Spleen (tissue), 11 donors: Measurements from ENCODE around the gene CGB1. TPM values are rescaled to one million over a fixed set of nuclear protein-coding genes. Genes with fewer than 3 reads are reported as not detected.

Experiments used
- DNase-seq: peaks from one replicate; pipeline ENCODE4 v3.0.0-alpha.2; 2020
- H3K27ac ChIP-seq, 8 donors: fragments of 200-600 bp; sonication (generic) in 7 of 8; 1 replicate in 4 of 8; 2 replicates in 4 of 8; pipeline versions ENCODE4 v1.5.0 to v1.8.0; 2016 to 2021; ENCODE audit warnings: inconsistent platforms in 4 of 8, mild to moderate bottlenecking in 4 of 8, moderate library complexity in 1 of 8
- H3K27me3 ChIP-seq, 7 donors: fragments of 200-600 bp; sonication (generic) in 6 of 7; replicated peaks in 1 of 7; 1 replicate in 4 of 7; 2 replicates in 3 of 7; pipeline versions ENCODE4 v1.5.0 to v1.8.0; 2016 to 2021; ENCODE audit warnings: inconsistent platforms in 3 of 7, mild to moderate bottlenecking in 1 of 7
- H3K36me3 ChIP-seq, 6 donors: fragments of 200-600 bp; sonication (generic) in 5 of 6; 1 replicate in 4 of 6; 2 replicates in 2 of 6; pipeline versions ENCODE4 v1.5.0 to v1.8.0; 2016 to 2021; ENCODE audit warnings: inconsistent platforms in 2 of 6
- H3K4me1 ChIP-seq, 6 donors: fragments of 200-600 bp; sonication (generic) in 5 of 6; 1 replicate in 3 of 6; 2 replicates in 3 of 6; pipeline versions ENCODE4 v1.5.0 to v1.8.0; 2016 to 2021; ENCODE audit warnings: inconsistent platforms in 3 of 6
- H3K4me3 ChIP-seq, 8 donors: fragments of 200-600 bp; sonication (generic) in 7 of 8; 1 replicate in 4 of 8; 2 replicates in 4 of 8; pipeline versions ENCODE4 v1.5.0 to v1.8.0; 2016 to 2021; ENCODE audit warnings: inconsistent platforms in 4 of 8, mild to moderate bottlenecking in 4 of 8, moderate library complexity in 2 of 8
- H3K9me3 ChIP-seq, 8 donors: fragments of 200-600 bp; sonication (generic) in 7 of 8; 1 replicate in 4 of 8; 2 replicates in 4 of 8; pipeline versions ENCODE4 v1.5.0 to v1.8.0; 2016 to 2021; ENCODE audit warnings: inconsistent platforms in 4 of 8
- CTCF ChIP-seq, 11 experiments: fragments of 200-600 bp in 7 of 11; fragments of 450-650 bp in 4 of 11; sonication (generic) in 4 of 11; IDR thresholded peaks in 8 of 11; conservative IDR thresholded peaks in 3 of 11; 1 replicate in 7 of 11; 2 replicates in 4 of 11; pipeline versions ENCODE4 v1.4.0 to v1.8.0; 2016 to 2021; ENCODE audit warnings: antibody characterized with exemption in 11 of 11, inconsistent platforms in 4 of 11, mild to moderate bottlenecking in 1 of 11
- POLR2A ChIP-seq, 3 donors: fragments of 450-650 bp; IDR thresholded peaks; one replicate each; pipeline ENCODE4 v1.5.1; 2017; ENCODE audit warnings: antibody characterized with exemption in 3 of 3, mild to moderate bottlenecking in 1 of 3
- POLR2AphosphoS5 ChIP-seq, 3 donors: sonication (generic); formaldehyde crosslinking; IDR thresholded peaks; one replicate each; pipeline ENCODE4 v1.5.1; 2017; ENCODE audit warnings: antibody characterized with exemption in 3 of 3
- WGBS, 5 donors: extraction: QIAGEN DNeasy Blood & Tissue Kit in 3 of 5; methylation state at CpG; one replicate each; pipeline versions ENCODE4 v1.1.5 to v1.1.7; 2013 to 2018; 5-methylcytosine and 5-hydroxymethylcytosine counted together
- intact Hi-C: fragments of 100-400 bp; cut with DNase I; formaldehyde crosslinking; loops from one replicate; pipeline ENCODE4 v1.15.0; 2023; ENCODE audit warnings: low total_unique reads
- microRNA-seq, 3 donors: library from miRNA; unstranded; fragments of <30 nt; microRNA quantifications; one replicate each; pipeline versions ENCODE4 to v1.1.0, GENCODE V29; 2019 to 2020
- polyA plus RNA-seq, 3 donors: library from polyadenylated mRNA; stranded (reverse); fragments of 200-250 nt; gene quantifications; one replicate each; pipeline ENCODE4 v1.2.1, GENCODE V29; 2013
- small RNA-seq, 4 donors: library from RNA; depleted of rRNA; stranded (forward); fragments of <200 nt; gene quantifications; one replicate each; pipeline ENCODE3, GENCODE V24; 2016
- total RNA-seq, 7 donors: library from RNA; depleted of rRNA in 3 of 7; stranded (reverse); fragments of >200 nt in 3 of 7; fragmentation: NEBNext Ultra II Directional in 4 of 7; extraction: Animal tissue kit (Norgen Biotek cat#: 25700) in 4 of 7; gene quantifications; one replicate each; pipeline versions ENCODE4 v1.1.0 to v1.2.1, GENCODE V29; 2016 to 2021
- donor health status: healthy with polysubstance abuse.
- donor health status: DM: no; HTN: no; CAD: no; lungs with moderate emphysema.
- donor health status: DM: no; HTN: no; CAD: no.
- donor health status: Bipolar disorder and iron deficiency.
- donor health status: healthy.
- donor health status: DM: no; HTN: no; CAD: no.
- donor health status: DM: yes; HTN: yes; CAD: no.

Gene CGB1
- total and polyA plus RNA-seq, 10 donors, result 0.35 TPM; not detected in 9

GRCh38 chr19:48988286-48988685 is 48.4 kb downstream of the CGB1 start:
- H3K27ac ChIP-seq, result no peak overlapping the region
- WGBS, 5 donors, result 92 to 97% (median 96%) methylated on average over 7 of the region's 7 CpGs
- DNase-seq, result no peak
- H3K4me1 ChIP-seq, result peaks cover 6 to 32% (median 19%) of the 10 kb centered on the region in 6 donors
- TF ChIP-seq POLR2A (IDR thresholded peaks at IDR 0.05) (no peak), CTCF (IDR thresholded peaks at IDR 0.05 in 8 of 11, conservative IDR thresholded peaks at IDR 0.05 in 3 of 11) (no peak), POLR2AphosphoS5 (IDR thresholded peaks at IDR 0.05) (no peak)
- H3K9me3 ChIP-seq, result no peaks in the 10 kb centered on the region
- peaks cover 0 to 80% (median 28%) of the 10 kb centered on the region in 6 donors for H3K36me3 ChIP-seq
- intact Hi-C loops, result no loop called here
- no peak overlapping the region for H3K4me3 ChIP-seq
- H3K27me3 ChIP-seq, result no peaks in the 10 kb centered on the region

GRCh38 chr19:48987323-48987722 is 49.4 kb downstream of the CGB1 start:
- Histone ChIP-seq H3K27me3 (no peaks in the 10 kb centered on the region), H3K27ac (no peak overlapping the region), H3K36me3 (peaks cover 0 to 89% (median 36%) of the 10 kb centered on the region in 6 donors), H3K9me3 (no peaks in the 10 kb centered on the region), H3K4me3 (no peak overlapping the region), H3K4me1 (peaks cover 6 to 26% (median 14%) of the 10 kb centered on the region in 6 donors)
- WGBS, 5 donors, result 82 to 92% (median 83%) methylated on average over 7 of the region's 7 CpGs
- no peak for TF ChIP-seq POLR2A (IDR thresholded peaks at IDR 0.05)
- no peak for DNase-seq
- intact Hi-C loops, result no loop called here

- WGBS, 5 donors, result 84 to 94% (median 91%) methylated on average over 3 of the region's 3 CpGs
- Histone ChIP-seq H3K27ac (no peak overlapping the region), H3K4me1 (peaks cover 0 to 15% (median 3%) of the 10 kb centered on the region in 6 donors), H3K9me3 (no peaks in the 10 kb centered on the region), H3K27me3 (no peaks in the 10 kb centered on the region), H3K36me3 (peaks cover 0 to 100% (median 47%) of the 10 kb centered on the region in 6 donors), H3K4me3 (no peak overlapping the region)
- TF ChIP-seq POLR2A (IDR thresholded peaks at IDR 0.05), result no peak
- no peak for TF ChIP-seq POLR2AphosphoS5 (IDR thresholded peaks at IDR 0.05)
- TF ChIP-seq CTCF (IDR thresholded peaks at IDR 0.05 in 8 of 11, conservative IDR thresholded peaks at IDR 0.05 in 3 of 11), result no peak
- DNase-seq, result no peak
- intact Hi-C loops, result no loop called here
These were observed 50.5 kb downstream of the CGB1 start for GRCh38 chr19:48986211-48986610.

GRCh38 chr19:48985711-48986110 is 51.0 kb downstream of the CGB1 start:
- 96 to 99% (median 97%) methylated on average over 4 to 13 of the region's 13 CpGs for WGBS, 5 donors
- no peaks in the 10 kb centered on the region for H3K27me3 ChIP-seq
- no peak for DNase-seq
- intact Hi-C loops, result no loop called here
- H3K4me3 ChIP-seq, result no peak overlapping the region
- no peak overlapping the region for H3K27ac ChIP-seq
- peaks cover 0 to 10% (median 0%) of the 10 kb centered on the region in 6 donors for H3K4me1 ChIP-seq
- TF ChIP-seq CTCF (IDR thresholded peaks at IDR 0.05 in 8 of 11, conservative IDR thresholded peaks at IDR 0.05 in 3 of 11) (no peak), POLR2AphosphoS5 (IDR thresholded peaks at IDR 0.05) (peak in 1 of 3 donors; percentile 45), POLR2A (IDR thresholded peaks at IDR 0.05) (no peak)
- no peaks in the 10 kb centered on the region for H3K9me3 ChIP-seq
- peaks cover 0 to 100% (median 49%) of the 10 kb centered on the region in 6 donors for H3K36me3 ChIP-seq

Small RNA genes within 50 kb of the gene (microRNA-seq; reads per million reads assigned to microRNA genes)
- gene MIR6798, result 0 reads per million in 3 donors

Small RNA genes within 50 kb of the gene (small RNA-seq; reads per million reads assigned to genes)
- gene MIR6798, result 0 reads per million in 4 donors
- 0 reads per million in 4 donors for gene RN7SL708P

Other genes with a start within 250 kb of the CGB1 start
- 10 to 100 TPM; 15.5 to 25.3 (median 20.4) TPM for gene BCAT2, start 225.9 kb downstream of the CGB1 start, total RNA-seq
- gene BCAT2, start 225.9 kb downstream of the CGB1 start, polyA plus RNA-seq, result 10 to 100 TPM; 25.5 to 31.7 (median 29.4) TPM
- 10 to 100 TPM in 3 of 7 donors, 1 to 10 TPM in 4; 2.4 to 14.7 (median 8.1) TPM for gene HSD17B14, start 200.4 kb downstream of the CGB1 start, total RNA-seq
- gene HSD17B14, start 200.4 kb downstream of the CGB1 start, polyA plus RNA-seq, result 10 to 100 TPM; 10.1 to 16.5 (median 11.2) TPM
- gene PLEKHA4, start 168.3 kb downstream of the CGB1 start, total RNA-seq, result 10 to 100 TPM in 6 of 7 donors, 1 to 10 TPM in 1; 8.6 to 24.2 (median 16.0) TPM
- gene PLEKHA4, start 168.3 kb downstream of the CGB1 start, polyA plus RNA-seq, result 10 to 100 TPM; 12.2 to 20.6 (median 13.8) TPM
- gene PPP1R15A, start 164.5 kb downstream of the CGB1 start, total RNA-seq, result 10 to 100 TPM; 30.2 to 74.2 (median 47.6) TPM
- gene PPP1R15A, start 164.5 kb downstream of the CGB1 start, polyA plus RNA-seq, result 10 to 100 TPM; 18.5 to 54.5 (median 21.5) TPM
- 1 to 10 TPM in 3 of 7 donors, under 1 TPM in 3, not detected in 1; 0.34 to 5.0 (median 1.3) TPM for gene TULP2, start 138.2 kb downstream of the CGB1 start, total RNA-seq
- gene TULP2, start 138.2 kb downstream of the CGB1 start, polyA plus RNA-seq, result under 1 TPM in 2 of 3 donors, not detected in 1; 0.14 to 0.32 TPM
- gene NUCB1, start 136.6 kb downstream of the CGB1 start, total RNA-seq, result 100 to 1,000 TPM; 217 to 321 (median 268) TPM
- 100 to 1,000 TPM in 1 of 3 donors, 10 to 100 TPM in 2; 67.6 to 125 (median 72.4) TPM for gene NUCB1, start 136.6 kb downstream of the CGB1 start, polyA plus RNA-seq
- gene DHDH, start 103.2 kb downstream of the CGB1 start, total RNA-seq, result 1 to 10 TPM in 4 of 7 donors, under 1 TPM in 2, not detected in 1; 0.51 to 4.5 (median 2.5) TPM
- 1 to 10 TPM; 1.2 to 2.6 (median 1.2) TPM for gene DHDH, start 103.2 kb downstream of the CGB1 start, polyA plus RNA-seq
- gene BAX, start 82.0 kb downstream of the CGB1 start, total RNA-seq, result 100 to 1,000 TPM in 6 of 7 donors, 10 to 100 TPM in 1; 65.9 to 158 (median 113) TPM
- 100 to 1,000 TPM; 131 to 219 (median 177) TPM for gene BAX, start 82.0 kb downstream of the CGB1 start, polyA plus RNA-seq
- gene FTL, start 71.6 kb downstream of the CGB1 start, total RNA-seq, result over 10,000 TPM in 2 of 7 donors, 1,000 to 10,000 TPM in 5; 4,960 to 10,995 (median 6,703) TPM
- over 10,000 TPM in 1 of 3 donors, 1,000 to 10,000 TPM in 2; 5,646 to 14,078 (median 8,665) TPM for gene FTL, start 71.6 kb downstream of the CGB1 start, polyA plus RNA-seq
- 10 to 100 TPM; 23.3 to 47.1 (median 32.1) TPM for gene GYS1, start 43.6 kb downstream of the CGB1 start, total RNA-seq
- gene GYS1, start 43.6 kb downstream of the CGB1 start, polyA plus RNA-seq, result 10 to 100 TPM; 11.9 to 20.0 (median 15.1) TPM
- 10 to 100 TPM; 32.0 to 46.9 (median 38.4) TPM for gene RUVBL2, start 43.0 kb downstream of the CGB1 start, total RNA-seq
- 10 to 100 TPM; 46.7 to 58.4 (median 53.5) TPM for gene RUVBL2, start 43.0 kb downstream of the CGB1 start, polyA plus RNA-seq
- under 1 TPM in 1 of 7 donors, not detected in 6; 0.79 TPM for gene LHB, start 19.8 kb downstream of the CGB1 start, total RNA-seq
- 1 to 10 TPM in 2 of 3 donors, under 1 TPM in 1; 0.50 to 1.5 (median 1.5) TPM for gene LHB, start 19.8 kb downstream of the CGB1 start, polyA plus RNA-seq
- gene CGB3, start 12.6 kb downstream of the CGB1 start, total RNA-seq, result not detected
- gene CGB3, start 12.6 kb downstream of the CGB1 start, polyA plus RNA-seq, result not detected
- gene CGB2, start 5.0 kb downstream of the CGB1 start, total RNA-seq, result not detected
- gene CGB2, start 5.0 kb downstream of the CGB1 start, polyA plus RNA-seq, result not detected
- gene CGB5, start 7.0 kb upstream of the CGB1 start, total RNA-seq, result not detected
- not detected for gene CGB5, start 7.0 kb upstream of the CGB1 start, polyA plus RNA-seq
- not detected for gene CGB8, start 12.2 kb upstream of the CGB1 start, total RNA-seq
- gene CGB8, start 12.2 kb upstream of the CGB1 start, polyA plus RNA-seq, result not detected
- gene CGB7, start 20.9 kb upstream of the CGB1 start, total RNA-seq, result not detected
- gene CGB7, start 20.9 kb upstream of the CGB1 start, polyA plus RNA-seq, result under 1 TPM in 2 of 3 donors, not detected in 1; 0.03 to 0.06 TPM
- gene NTF4, start 27.9 kb upstream of the CGB1 start, total RNA-seq, result not detected
- gene NTF4, start 27.9 kb upstream of the CGB1 start, polyA plus RNA-seq, result not detected
- not detected for gene KCNA7, start 35.8 kb upstream of the CGB1 start, total RNA-seq
- gene KCNA7, start 35.8 kb upstream of the CGB1 start, polyA plus RNA-seq, result under 1 TPM in 1 of 3 donors, not detected in 2; 0.02 TPM
- 100 to 1,000 TPM; 238 to 337 (median 270) TPM for gene SNRNP70, start 48.6 kb upstream of the CGB1 start, total RNA-seq
- 100 to 1,000 TPM; 198 to 559 (median 421) TPM for gene SNRNP70, start 48.6 kb upstream of the CGB1 start, polyA plus RNA-seq
- gene LIN7B, start 77.5 kb upstream of the CGB1 start, total RNA-seq, result 1 to 10 TPM; 2.7 to 9.6 (median 5.5) TPM
- 1 to 10 TPM; 7.2 to 9.5 (median 9.2) TPM for gene LIN7B, start 77.5 kb upstream of the CGB1 start, polyA plus RNA-seq
- gene C19orf73, start 82.2 kb upstream of the CGB1 start, total RNA-seq, result 1 to 10 TPM in 4 of 7 donors, under 1 TPM in 2, not detected in 1; 0.70 to 5.4 (median 1.6) TPM
- gene C19orf73, start 82.2 kb upstream of the CGB1 start, polyA plus RNA-seq, result 1 to 10 TPM; 3.9 to 5.5 (median 4.2) TPM
- 1 to 10 TPM; 3.6 to 9.5 (median 5.4) TPM for gene PPFIA3, start 82.6 kb upstream of the CGB1 start, total RNA-seq
- 10 to 100 TPM in 1 of 3 donors, 1 to 10 TPM in 2; 6.9 to 17.2 (median 8.4) TPM for gene PPFIA3, start 82.6 kb upstream of the CGB1 start, polyA plus RNA-seq
- under 1 TPM in 2 of 7 donors, not detected in 5; 0.27 to 0.47 TPM for gene HRC, start 118.5 kb upstream of the CGB1 start, total RNA-seq
- gene HRC, start 118.5 kb upstream of the CGB1 start, polyA plus RNA-seq, result under 1 TPM; 0.07 to 0.27 (median 0.22) TPM
- gene TRPM4, start 120.9 kb upstream of the CGB1 start, total RNA-seq, result 10 to 100 TPM in 5 of 7 donors, 1 to 10 TPM in 2; 3.6 to 28.7 (median 13.2) TPM
- 10 to 100 TPM in 1 of 3 donors, 1 to 10 TPM in 2; 3.3 to 18.7 (median 4.6) TPM for gene TRPM4, start 120.9 kb upstream of the CGB1 start, polyA plus RNA-seq